SH-SY5Y (cell line): Measurements from ENCODE around the gene CXCR6.

ENCODE experiments used
- GATA2 ChIP-seq: IDR thresholded peaks from 2 replicates; pipeline ENCODE4 v1.6.1; 2011; ENCODE audit warnings: mild to moderate bottlenecking, low read depth, low read length
- GATA3 ChIP-seq: IDR thresholded peaks from 2 replicates; pipeline ENCODE4 v1.6.1; 2011; ENCODE audit warnings: low read depth, mild to moderate bottlenecking, low read length, moderate library complexity

CXCR6 gene

GRCh38 chr3:45914362-45915058 lies 28.8 kb upstream of the CXCR6 start:
- TF ChIP-seq GATA3 (no peak), GATA2 (no peak)

- TF ChIP-seq GATA2, result no peak
- TF ChIP-seq GATA3, result no peak
Observed at GRCh38 chr3:45915059-45915439, 28.2 kb upstream of the CXCR6 start.

- TF ChIP-seq GATA3 (no peak), GATA2 (no peak)
Observed at GRCh38 chr3:45915518-45916231, 27.6 kb upstream of the CXCR6 start.

- TF ChIP-seq GATA3 (no peak), GATA2 (no peak)
Observed at GRCh38 chr3:45917146-45917898, 25.9 kb upstream of the CXCR6 start.

- TF ChIP-seq GATA3 (no peak), GATA2 (no peak)
Observed at GRCh38 chr3:45921158-45922038, 21.9 kb upstream of the CXCR6 start.

GRCh38 chr3:45922039-45922326 lies 21.3 kb upstream of the CXCR6 start:
- no peak for TF ChIP-seq GATA3
- no peak for TF ChIP-seq GATA2

- TF ChIP-seq GATA2 (no peak), GATA3 (no peak)
Observed at GRCh38 chr3:45922950-45923590, 20.2 kb upstream of the CXCR6 start.

- TF ChIP-seq GATA2 (no peak), GATA3 (no peak)
Observed at GRCh38 chr3:45923755-45924154, 19.5 kb upstream of the CXCR6 start.

GRCh38 chr3:45927881-45928280 lies 15.4 kb upstream of the CXCR6 start:
- no peak for TF ChIP-seq GATA3
- TF ChIP-seq GATA2, result no peak

- TF ChIP-seq GATA2 (no peak), GATA3 (no peak)
Observed at GRCh38 chr3:45929042-45929679, 14.1 kb upstream of the CXCR6 start.

GRCh38 chr3:45931496-45931895 lies 11.8 kb upstream of the CXCR6 start:
- TF ChIP-seq GATA3 (no peak), GATA2 (no peak)

- TF ChIP-seq GATA3 (no peak), GATA2 (no peak)
Observed at GRCh38 chr3:45932112-45932511, 11.2 kb upstream of the CXCR6 start.

GRCh38 chr3:45933591-45933990 lies 9.7 kb upstream of the CXCR6 start:
- no peak for TF ChIP-seq GATA2
- no peak for TF ChIP-seq GATA3
